WTC11 (cell line): ENCODE measurements around the gene FMOD.

Experiments
- MXD4 ChIP-seq: fragments of 250-450 bp; sonication (Bioruptor Pico); IDR thresholded peaks from 2 replicates; pipeline ENCODE4 v1.8.0; 2021; ENCODE audit warnings: mild to moderate bottlenecking, moderate library complexity, borderline replicate concordance
- SMAD4 ChIP-seq: sonication (generic); formaldehyde crosslinking; IDR thresholded peaks from 2 replicates; pipeline ENCODE4 v1.8.0; 2022; ENCODE audit warnings: mild to moderate bottlenecking, missing genetic modification reagents

DNA sequence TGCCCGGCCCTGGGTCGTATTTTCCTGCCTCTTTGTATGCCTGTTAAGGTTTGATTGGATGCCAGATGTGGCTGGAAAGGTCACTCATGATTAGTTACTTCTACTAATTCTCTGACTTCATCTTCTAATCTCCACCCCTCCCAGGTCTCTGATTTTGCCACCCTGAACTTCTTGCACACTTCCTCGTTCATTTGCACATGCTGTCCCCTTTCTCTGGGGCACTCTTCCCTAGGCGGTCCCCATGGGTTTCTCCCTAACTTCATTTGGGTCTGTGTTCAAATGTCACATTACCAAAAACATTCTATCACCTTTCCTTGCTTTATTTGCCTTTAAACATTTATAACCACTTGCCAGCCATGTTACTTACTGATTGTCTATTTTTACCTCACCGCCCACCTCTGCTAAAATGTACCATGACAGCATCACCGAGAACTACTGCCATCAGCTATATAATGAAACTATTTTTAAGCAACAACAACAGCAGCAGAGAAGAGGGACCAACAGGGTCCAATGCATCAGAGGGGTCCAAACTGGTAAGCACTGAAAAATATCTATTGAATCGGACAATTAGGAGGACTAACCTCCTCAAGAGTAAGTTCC lies 45.8 kb upstream of the FMOD start:
- TF ChIP-seq MXD4 (no peak), SMAD4 (CRISPR knock-in tag) (no peak)
